ENCODE results near the gene MARCHF3.
"Not testable (repeated sequence)": the region's sequence is repeated elsewhere in the genome, so short reads cannot be mapped to it uniquely, and the experiment has no call there.

Gene MARCHF3

GRCh38 chr5:127009784-127010183, 20.6 kb downstream of the MARCHF3 start:
- H3K27me3 ChIP-seq, result no peaks in the 10 kb centered on the region
- no peak overlapping the region for H3K27ac ChIP-seq
- no peak for TF ChIP-seq CTCF (IDR thresholded peaks at IDR 0.05)
- H3K9me3 ChIP-seq, result no peaks in the 10 kb centered on the region
- DNase-seq, result no peak
- H3K4me1 ChIP-seq, result peaks cover 0 to 3% (median 0%) of the 10 kb centered on the region in 4 donors
- H3K36me3 ChIP-seq, result no peaks in the 10 kb centered on the region
- H3K4me3 ChIP-seq, result no peak overlapping the region
- intact Hi-C loops (cut with DNase I; ENCODE audit: low total_unique reads), result no loop called here

- no peak for DNase-seq
- no peaks in the 10 kb centered on the region for H3K9me3 ChIP-seq
- no peaks in the 10 kb centered on the region for H3K27me3 ChIP-seq
- no peak for TF ChIP-seq CTCF (IDR thresholded peaks at IDR 0.05)
- H3K36me3 ChIP-seq, result no peaks in the 10 kb centered on the region
- peaks cover 0 to 3% (median 0%) of the 10 kb centered on the region in 4 donors for H3K4me1 ChIP-seq
- H3K27ac ChIP-seq, result no peak overlapping the region
- H3K4me3 ChIP-seq, result no peak overlapping the region
- intact Hi-C loops (cut with DNase I; ENCODE audit: low total_unique reads), result no loop called here
Observed at GRCh38 chr5:127008300-127008975, 21.9 kb downstream of the MARCHF3 start.

- intact Hi-C loops (cut with DNase I; ENCODE audit: low total_unique reads), result no loop called here
- Histone ChIP-seq H3K4me1 (peaks cover 0 to 3% (median 0%) of the 10 kb centered on the region in 4 donors), H3K4me3 (no peak overlapping the region), H3K27ac (no peak overlapping the region), H3K27me3 (no peaks in the 10 kb centered on the region), H3K9me3 (no peaks in the 10 kb centered on the region), H3K36me3 (no peaks in the 10 kb centered on the region)
- no peak for TF ChIP-seq CTCF (IDR thresholded peaks at IDR 0.05)
- no peak for DNase-seq
Observed at GRCh38 chr5:127007522-127007921, 22.8 kb downstream of the MARCHF3 start.

- Histone ChIP-seq H3K4me1 (peaks cover 0 to 3% (median 0%) of the 10 kb centered on the region in 4 donors), H3K27me3 (no peaks in the 10 kb centered on the region), H3K4me3 (no peak overlapping the region), H3K36me3 (no peaks in the 10 kb centered on the region), H3K27ac (no peak overlapping the region), H3K9me3 (no peaks in the 10 kb centered on the region)
- TF ChIP-seq CTCF (IDR thresholded peaks at IDR 0.05), result no peak
- DNase-seq, result no peak
- intact Hi-C loops (cut with DNase I; ENCODE audit: low total_unique reads), result no loop called here
Observed at GRCh38 chr5:127006744-127007143, 23.6 kb downstream of the MARCHF3 start.

- H3K4me3 ChIP-seq; DNase-seq; H3K27me3 ChIP-seq; H3K27ac ChIP-seq; H3K36me3 ChIP-seq; H3K4me1 ChIP-seq; H3K9me3 ChIP-seq; intact Hi-C loops (cut with DNase I; ENCODE audit: low total_unique reads): not testable (repeated sequence)
Observed at GRCh38 chr5:127005282-127005681, 25.1 kb downstream of the MARCHF3 start.

- DNase-seq, result no peak
- intact Hi-C loops (cut with DNase I; ENCODE audit: low total_unique reads), result no loop called here
- H3K9me3 ChIP-seq, result no peaks in the 10 kb centered on the region
- H3K4me3 ChIP-seq, result no peak overlapping the region
- H3K36me3 ChIP-seq, result no peaks in the 10 kb centered on the region
- no peak overlapping the region for H3K27ac ChIP-seq
- no peak for TF ChIP-seq CTCF (IDR thresholded peaks at IDR 0.05)
- H3K4me1 ChIP-seq, result no peaks in the 10 kb centered on the region
- no peaks in the 10 kb centered on the region for H3K27me3 ChIP-seq
Observed at GRCh38 chr5:127004721-127005120, 25.6 kb downstream of the MARCHF3 start.

Data from tibial artery (tissue), 4 donors.